GM23338 (cell line): ENCODE data around the gene ZCCHC10. TPM values are rescaled to one million over a fixed set of nuclear protein-coding genes. Genes with fewer than 3 reads are reported as not detected.

Experiments used
- ATAC-seq: fragments of 200-7000 bp; cut with Tn5 transposase; 3 replicates; pipeline ENCODE4 v1.9.1; 2020
- DNase-seq: peaks from one replicate; pipeline ENCODE4 v3.0.0-alpha.2; 2015; ENCODE audit warnings: low spot score
- H2AFZ ChIP-seq: fragments of 200-600 bp; sonication (generic); 2 replicates; pipeline ENCODE4 v1.8.0; 2016; ENCODE audit warnings: antibody characterized with exemption, mild to moderate bottlenecking, moderate library complexity
- H3F3A ChIP-seq: fragments of 200-600 bp; sonication (generic); replicated peaks from 2 replicates; pipeline ENCODE4 v1.8.0; 2017; ENCODE audit warnings: antibody characterized with exemption, mixed run types, low read depth
- H3K27ac ChIP-seq: fragments of 200-600 bp; sonication (generic); 2 replicates; pipeline ENCODE4 v1.6.1; 2016; ENCODE audit warnings: low read depth
- H3K27me3 ChIP-seq: fragments of 200-600 bp; sonication (generic); 2 replicates; pipeline ENCODE4 v1.8.0; 2016; ENCODE audit warnings: mild to moderate bottlenecking, mixed run types, moderate library complexity; ENCODE audit not compliant: insufficient read depth
- H3K36me3 ChIP-seq: fragments of 200-600 bp; sonication (generic); 2 replicates; pipeline ENCODE4 v1.8.0; 2016; ENCODE audit warnings: mild to moderate bottlenecking; ENCODE audit not compliant: insufficient read depth
- H3K4me1 ChIP-seq: fragments of 200-600 bp; sonication (generic); 2 replicates; pipeline ENCODE4 v1.8.0; 2016; ENCODE audit warnings: mild to moderate bottlenecking, moderate library complexity; ENCODE audit not compliant: insufficient read depth
- H3K4me2 ChIP-seq: fragments of 200-600 bp; sonication (generic); 2 replicates; pipeline ENCODE4 v1.7.1; 2017; ENCODE audit warnings: mixed run types
- H3K4me3 ChIP-seq: fragments of 200-600 bp; sonication (generic); 2 replicates; pipeline ENCODE4 v1.6.1; 2016; ENCODE audit warnings: mixed run types
- H3K79me2 ChIP-seq: fragments of 200-600 bp; sonication (generic); replicated peaks from 2 replicates; pipeline ENCODE4 v1.8.0; 2017; ENCODE audit warnings: mild to moderate bottlenecking; ENCODE audit not compliant: insufficient read depth
- H3K9me2 ChIP-seq: fragments of 200-600 bp; sonication (generic); 2 replicates; pipeline ENCODE4 v1.8.0; 2017; ENCODE audit not compliant: insufficient read depth
- H4K20me1 ChIP-seq: fragments of 200-600 bp; sonication (generic); replicated peaks from 2 replicates; pipeline ENCODE4 v1.8.0; 2017; ENCODE audit warnings: mild to moderate bottlenecking; ENCODE audit not compliant: insufficient read depth
- H3K27ac Mint-ChIP-seq: 2 replicates; pipeline ENCODE4 v1.8.0; 2020; ENCODE audit warnings: inconsistent platforms, mild to moderate bottlenecking, moderate library complexity, mixed read lengths
- H3K27me3 Mint-ChIP-seq: 3 replicates; pipeline ENCODE4 v1.8.0; 2022; ENCODE audit warnings: low read depth, mild to moderate bottlenecking, moderate library complexity, mixed read lengths, inconsistent platforms; ENCODE audit not compliant: insufficient read depth, poor library complexity
- H3K36me3 Mint-ChIP-seq: 3 replicates; pipeline ENCODE4 v1.8.0; 2021; ENCODE audit warnings: low read depth, mild to moderate bottlenecking, inconsistent platforms, moderate library complexity, mixed read lengths
- H3K4me1 Mint-ChIP-seq: 3 replicates; pipeline ENCODE4 v1.8.0; 2020; ENCODE audit warnings: mild to moderate bottlenecking, inconsistent platforms, mixed read lengths
- H3K4me3 Mint-ChIP-seq: 3 replicates; pipeline ENCODE4 v1.8.0; 2021; ENCODE audit warnings: moderate library complexity, mild to moderate bottlenecking, inconsistent platforms, mixed read lengths
- H3K9me3 Mint-ChIP-seq: 3 replicates; pipeline ENCODE4 v1.8.0; 2020; ENCODE audit warnings: moderate library complexity, mild to moderate bottlenecking, inconsistent platforms, mixed read lengths
- CREB1 ChIP-seq: fragments of 250-450 bp; sonication (Bioruptor Pico); IDR thresholded peaks from 2 replicates; pipeline ENCODE4 v1.5.0; 2020; ENCODE audit warnings: low read depth, mild to moderate bottlenecking, moderate library complexity
- EZH2 ChIP-seq: fragments of 200-600 bp; sonication (generic); IDR thresholded peaks from one replicate; pipeline ENCODE4 v1.8.0; 2017; ENCODE audit warnings: antibody characterized with exemption, mild to moderate bottlenecking, low read depth; ENCODE audit not compliant: unreplicated experiment
- EZH2phosphoT487 ChIP-seq: fragments of 200-600 bp; sonication (generic); IDR thresholded peaks from one replicate; pipeline ENCODE4 v1.8.1; 2018; ENCODE audit warnings: antibody characterized with exemption; ENCODE audit not compliant: unreplicated experiment
- JUNB ChIP-seq: IDR thresholded peaks from one replicate; pipeline ENCODE4 v1.6.1; 2016; ENCODE audit warnings: antibody characterized with exemption; ENCODE audit not compliant: unreplicated experiment
- NANOG ChIP-seq: IDR thresholded peaks from 2 replicates; pipeline ENCODE4 v1.6.1; 2016; ENCODE audit warnings: antibody characterized with exemption, borderline replicate concordance
- POLR2AphosphoS5 ChIP-seq: IDR thresholded peaks from 2 replicates; pipeline ENCODE4 v1.6.1; 2016; ENCODE audit warnings: antibody characterized with exemption, low read depth
- STAT1 ChIP-seq: IDR thresholded peaks from one replicate; pipeline ENCODE4 v1.6.1; 2016; ENCODE audit warnings: antibody characterized with exemption; ENCODE audit not compliant: unreplicated experiment
- ZNF114 ChIP-seq: fragments of 250-450 bp; sonication (Bioruptor Pico); IDR thresholded peaks from 2 replicates; pipeline ENCODE4 v1.5.0; 2020; ENCODE audit warnings: mild to moderate bottlenecking, moderate library complexity
- ZNF331 ChIP-seq: fragments of 250-450 bp; sonication (Bioruptor Pico); IDR thresholded peaks from 2 replicates; pipeline ENCODE4 v1.5.0; 2020; ENCODE audit warnings: low read depth, mild to moderate bottlenecking, moderate library complexity
- polyA plus RNA-seq: library from polyadenylated mRNA; unstranded; fragments of >200 nt; fragmentation: Nextera tagmentation; extraction: Ambion mirVana; gene quantifications from 2 replicates; pipeline ENCODE4 v1.2.1, GENCODE V29; 2016
- total RNA-seq: library from RNA; depleted of rRNA; stranded (reverse); fragments of >200 nt; shearing (Covaris generic); gene quantifications from 2 replicates; pipeline ENCODE4 v1.2.3, GENCODE V29; 2014
- TF ChIP-seq, protein P1 (sequence below): fragments of 250-450 bp; sonication (Bioruptor Pico); IDR thresholded peaks from 2 replicates; pipeline ENCODE4 v1.5.0; 2020; ENCODE audit warnings: mild to moderate bottlenecking, moderate library complexity
- TF ChIP-seq, protein P2 (sequence below): IDR thresholded peaks from one replicate; pipeline ENCODE4 v1.6.1; 2018; ENCODE audit warnings: antibody characterized with exemption; ENCODE audit not compliant: unreplicated experiment
- TF ChIP-seq, protein P3 (sequence below), 2 experiments: fragments of 200-600 bp in 1 of 2; sonication (generic) in 1 of 2; conservative IDR thresholded peaks; 2 replicates each; pipeline versions ENCODE4 v1.5.1 to v1.6.1; 2016 to 2017; ENCODE audit warnings: antibody characterized with exemption in 2 of 2, low read depth in 2 of 2, mild to moderate bottlenecking in 2 of 2, moderate library complexity in 1 of 2
- TF ChIP-seq, protein P4 (sequence below): IDR thresholded peaks from 2 replicates; pipeline ENCODE4 v1.6.1; 2016; ENCODE audit warnings: antibody characterized with exemption

ZCCHC10 gene
- total and polyA plus RNA-seq, 2 experiments from 2014 or later = 25.3 to 90.1 TPM

DNA sequence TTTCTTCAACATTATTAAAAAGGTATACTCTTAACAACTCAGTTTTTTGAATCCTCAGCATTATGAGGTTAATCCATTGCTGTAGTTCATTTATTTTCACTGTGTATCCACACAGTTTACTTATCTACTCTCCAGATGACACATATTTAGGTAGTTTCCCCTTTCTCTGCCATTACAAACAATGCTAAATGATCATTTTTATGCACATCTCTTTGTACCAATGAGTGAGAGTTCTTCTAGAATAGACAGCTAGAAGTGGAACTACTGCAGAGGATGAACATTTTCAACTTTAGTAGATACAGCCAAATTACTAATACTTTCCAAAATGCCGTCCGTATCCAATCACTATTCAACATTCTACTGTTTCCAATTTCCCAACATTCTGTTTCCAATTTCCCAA lies 74.5 kb downstream of the ZCCHC10 start:
- no peak overlapping the region for H3K27ac ChIP-seq

More for the DNA sequence above, 74.5 kb downstream of the ZCCHC10 start:
- peaks cover 4% of the 10 kb centered on the region for H3K27me3 Mint-ChIP-seq
- Histone ChIP-seq H2AFZ (no peak overlapping the region), H3K4me1 (peaks cover 3% of the 10 kb centered on the region; the same call in 1 of the 2 replicates), H4K20me1 (peaks cover 44% of the 10 kb centered on the region), H3F3A (no peaks in the 10 kb centered on the region), H3K36me3 (no peaks in the 10 kb centered on the region; the same call in 1 of the 2 replicates), H3K27me3 (no peaks in the 10 kb centered on the region), H3K4me3 (no peak overlapping the region), H3K4me2 (no peak overlapping the region), H3K79me2 (peaks cover 100% of the 10 kb centered on the region), H3K9me2 (no peaks in the 10 kb centered on the region)
- TF ChIP-seq POLR2AphosphoS5 (no peak), CREB1 (no peak), ZNF331 (CRISPR knock-in tag) (no peak), EZH2phosphoT487 (no peak), EZH2 (no peak), STAT1 (no peak), NANOG (no peak), JUNB (no peak), ZNF114 (CRISPR knock-in tag) (no peak)
- TF ChIP-seq, protein P1, sequence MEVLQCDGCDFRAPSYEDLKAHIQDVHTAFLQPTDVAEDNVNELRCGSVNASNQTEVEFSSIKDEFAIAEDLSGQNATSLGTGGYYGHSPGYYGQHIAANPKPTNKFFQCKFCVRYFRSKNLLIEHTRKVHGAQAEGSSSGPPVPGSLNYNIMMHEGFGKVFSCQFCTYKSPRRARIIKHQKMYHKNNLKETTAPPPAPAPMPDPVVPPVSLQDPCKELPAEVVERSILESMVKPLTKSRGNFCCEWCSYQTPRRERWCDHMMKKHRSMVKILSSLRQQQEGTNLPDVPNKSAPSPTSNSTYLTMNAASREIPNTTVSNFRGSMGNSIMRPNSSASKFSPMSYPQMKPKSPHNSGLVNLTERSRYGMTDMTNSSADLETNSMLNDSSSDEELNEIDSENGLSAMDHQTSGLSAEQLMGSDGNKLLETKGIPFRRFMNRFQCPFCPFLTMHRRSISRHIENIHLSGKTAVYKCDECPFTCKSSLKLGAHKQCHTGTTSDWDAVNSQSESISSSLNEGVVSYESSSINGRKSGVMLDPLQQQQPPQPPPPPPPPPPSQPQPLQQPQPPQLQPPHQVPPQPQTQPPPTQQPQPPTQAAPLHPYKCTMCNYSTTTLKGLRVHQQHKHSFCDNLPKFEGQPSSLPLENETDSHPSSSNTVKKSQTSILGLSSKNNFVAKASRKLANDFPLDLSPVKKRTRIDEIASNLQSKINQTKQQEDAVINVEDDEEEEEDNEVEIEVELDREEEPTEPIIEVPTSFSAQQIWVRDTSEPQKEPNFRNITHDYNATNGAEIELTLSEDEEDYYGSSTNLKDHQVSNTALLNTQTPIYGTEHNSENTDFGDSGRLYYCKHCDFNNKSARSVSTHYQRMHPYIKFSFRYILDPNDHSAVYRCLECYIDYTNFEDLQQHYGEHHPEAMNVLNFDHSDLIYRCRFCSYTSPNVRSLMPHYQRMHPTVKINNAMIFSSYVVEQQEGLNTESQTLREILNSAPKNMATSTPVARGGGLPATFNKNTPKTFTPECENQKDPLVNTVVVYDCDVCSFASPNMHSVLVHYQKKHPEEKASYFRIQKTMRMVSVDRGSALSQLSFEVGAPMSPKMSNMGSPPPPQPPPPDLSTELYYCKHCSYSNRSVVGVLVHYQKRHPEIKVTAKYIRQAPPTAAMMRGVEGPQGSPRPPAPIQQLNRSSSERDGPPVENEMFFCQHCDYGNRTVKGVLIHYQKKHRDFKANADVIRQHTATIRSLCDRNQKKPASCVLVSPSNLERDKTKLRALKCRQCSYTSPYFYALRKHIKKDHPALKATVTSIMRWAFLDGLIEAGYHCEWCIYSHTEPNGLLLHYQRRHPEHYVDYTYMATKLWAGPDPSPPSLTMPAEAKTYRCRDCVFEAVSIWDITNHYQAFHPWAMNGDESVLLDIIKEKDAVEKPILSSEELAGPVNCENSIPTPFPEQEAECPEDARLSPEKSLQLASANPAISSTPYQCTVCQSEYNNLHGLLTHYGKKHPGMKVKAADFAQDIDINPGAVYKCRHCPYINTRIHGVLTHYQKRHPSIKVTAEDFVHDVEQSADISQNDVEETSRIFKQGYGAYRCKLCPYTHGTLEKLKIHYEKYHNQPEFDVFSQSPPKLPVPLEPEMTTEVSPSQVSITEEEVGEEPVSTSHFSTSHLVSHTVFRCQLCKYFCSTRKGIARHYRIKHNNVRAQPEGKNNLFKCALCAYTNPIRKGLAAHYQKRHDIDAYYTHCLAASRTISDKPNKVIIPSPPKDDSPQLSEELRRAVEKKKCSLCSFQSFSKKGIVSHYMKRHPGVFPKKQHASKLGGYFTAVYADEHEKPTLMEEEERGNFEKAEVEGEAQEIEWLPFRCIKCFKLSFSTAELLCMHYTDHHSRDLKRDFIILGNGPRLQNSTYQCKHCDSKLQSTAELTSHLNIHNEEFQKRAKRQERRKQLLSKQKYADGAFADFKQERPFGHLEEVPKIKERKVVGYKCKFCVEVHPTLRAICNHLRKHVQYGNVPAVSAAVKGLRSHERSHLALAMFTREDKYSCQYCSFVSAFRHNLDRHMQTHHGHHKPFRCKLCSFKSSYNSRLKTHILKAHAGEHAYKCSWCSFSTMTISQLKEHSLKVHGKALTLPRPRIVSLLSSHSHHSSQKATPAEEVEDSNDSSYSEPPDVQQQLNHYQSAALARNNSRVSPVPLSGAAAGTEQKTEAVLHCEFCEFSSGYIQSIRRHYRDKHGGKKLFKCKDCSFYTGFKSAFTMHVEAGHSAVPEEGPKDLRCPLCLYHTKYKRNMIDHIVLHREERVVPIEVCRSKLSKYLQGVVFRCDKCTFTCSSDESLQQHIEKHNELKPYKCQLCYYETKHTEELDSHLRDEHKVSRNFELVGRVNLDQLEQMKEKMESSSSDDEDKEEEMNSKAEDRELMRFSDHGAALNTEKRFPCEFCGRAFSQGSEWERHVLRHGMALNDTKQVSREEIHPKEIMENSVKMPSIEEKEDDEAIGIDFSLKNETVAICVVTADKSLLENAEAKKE (CRISPR knock-in tag) = no peak
- TF ChIP-seq, protein P2, sequence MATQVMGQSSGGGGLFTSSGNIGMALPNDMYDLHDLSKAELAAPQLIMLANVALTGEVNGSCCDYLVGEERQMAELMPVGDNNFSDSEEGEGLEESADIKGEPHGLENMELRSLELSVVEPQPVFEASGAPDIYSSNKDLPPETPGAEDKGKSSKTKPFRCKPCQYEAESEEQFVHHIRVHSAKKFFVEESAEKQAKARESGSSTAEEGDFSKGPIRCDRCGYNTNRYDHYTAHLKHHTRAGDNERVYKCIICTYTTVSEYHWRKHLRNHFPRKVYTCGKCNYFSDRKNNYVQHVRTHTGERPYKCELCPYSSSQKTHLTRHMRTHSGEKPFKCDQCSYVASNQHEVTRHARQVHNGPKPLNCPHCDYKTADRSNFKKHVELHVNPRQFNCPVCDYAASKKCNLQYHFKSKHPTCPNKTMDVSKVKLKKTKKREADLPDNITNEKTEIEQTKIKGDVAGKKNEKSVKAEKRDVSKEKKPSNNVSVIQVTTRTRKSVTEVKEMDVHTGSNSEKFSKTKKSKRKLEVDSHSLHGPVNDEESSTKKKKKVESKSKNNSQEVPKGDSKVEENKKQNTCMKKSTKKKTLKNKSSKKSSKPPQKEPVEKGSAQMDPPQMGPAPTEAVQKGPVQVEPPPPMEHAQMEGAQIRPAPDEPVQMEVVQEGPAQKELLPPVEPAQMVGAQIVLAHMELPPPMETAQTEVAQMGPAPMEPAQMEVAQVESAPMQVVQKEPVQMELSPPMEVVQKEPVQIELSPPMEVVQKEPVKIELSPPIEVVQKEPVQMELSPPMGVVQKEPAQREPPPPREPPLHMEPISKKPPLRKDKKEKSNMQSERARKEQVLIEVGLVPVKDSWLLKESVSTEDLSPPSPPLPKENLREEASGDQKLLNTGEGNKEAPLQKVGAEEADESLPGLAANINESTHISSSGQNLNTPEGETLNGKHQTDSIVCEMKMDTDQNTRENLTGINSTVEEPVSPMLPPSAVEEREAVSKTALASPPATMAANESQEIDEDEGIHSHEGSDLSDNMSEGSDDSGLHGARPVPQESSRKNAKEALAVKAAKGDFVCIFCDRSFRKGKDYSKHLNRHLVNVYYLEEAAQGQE = no peak
- TF ChIP-seq, protein P3, sequence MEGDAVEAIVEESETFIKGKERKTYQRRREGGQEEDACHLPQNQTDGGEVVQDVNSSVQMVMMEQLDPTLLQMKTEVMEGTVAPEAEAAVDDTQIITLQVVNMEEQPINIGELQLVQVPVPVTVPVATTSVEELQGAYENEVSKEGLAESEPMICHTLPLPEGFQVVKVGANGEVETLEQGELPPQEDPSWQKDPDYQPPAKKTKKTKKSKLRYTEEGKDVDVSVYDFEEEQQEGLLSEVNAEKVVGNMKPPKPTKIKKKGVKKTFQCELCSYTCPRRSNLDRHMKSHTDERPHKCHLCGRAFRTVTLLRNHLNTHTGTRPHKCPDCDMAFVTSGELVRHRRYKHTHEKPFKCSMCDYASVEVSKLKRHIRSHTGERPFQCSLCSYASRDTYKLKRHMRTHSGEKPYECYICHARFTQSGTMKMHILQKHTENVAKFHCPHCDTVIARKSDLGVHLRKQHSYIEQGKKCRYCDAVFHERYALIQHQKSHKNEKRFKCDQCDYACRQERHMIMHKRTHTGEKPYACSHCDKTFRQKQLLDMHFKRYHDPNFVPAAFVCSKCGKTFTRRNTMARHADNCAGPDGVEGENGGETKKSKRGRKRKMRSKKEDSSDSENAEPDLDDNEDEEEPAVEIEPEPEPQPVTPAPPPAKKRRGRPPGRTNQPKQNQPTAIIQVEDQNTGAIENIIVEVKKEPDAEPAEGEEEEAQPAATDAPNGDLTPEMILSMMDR (conservative IDR thresholded peaks at IDR 0.05; ENCODE audit: low read depth in 2 of 2) = no peak
- TF ChIP-seq, protein P4, sequence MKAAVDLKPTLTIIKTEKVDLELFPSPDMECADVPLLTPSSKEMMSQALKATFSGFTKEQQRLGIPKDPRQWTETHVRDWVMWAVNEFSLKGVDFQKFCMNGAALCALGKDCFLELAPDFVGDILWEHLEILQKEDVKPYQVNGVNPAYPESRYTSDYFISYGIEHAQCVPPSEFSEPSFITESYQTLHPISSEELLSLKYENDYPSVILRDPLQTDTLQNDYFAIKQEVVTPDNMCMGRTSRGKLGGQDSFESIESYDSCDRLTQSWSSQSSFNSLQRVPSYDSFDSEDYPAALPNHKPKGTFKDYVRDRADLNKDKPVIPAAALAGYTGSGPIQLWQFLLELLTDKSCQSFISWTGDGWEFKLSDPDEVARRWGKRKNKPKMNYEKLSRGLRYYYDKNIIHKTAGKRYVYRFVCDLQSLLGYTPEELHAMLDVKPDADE = no peak
- peaks cover 14% of the 10 kb centered on the region for H3K4me1 Mint-ChIP-seq
- no peak overlapping the region for H3K27ac Mint-ChIP-seq
- H3K4me3 Mint-ChIP-seq = no peak overlapping the region
- H3K9me3 Mint-ChIP-seq = no peaks in the 10 kb centered on the region
- peaks cover 15% of the 10 kb centered on the region for H3K36me3 Mint-ChIP-seq
- DNase-seq (no peak), ATAC-seq (no peak)
